ENCODE data around the gene SASH1. TPM values are rescaled to one million over a fixed set of nuclear protein-coding genes. Genes with fewer than 3 reads are reported as not detected.
"Not testable (repeated sequence)": the region's sequence is repeated elsewhere in the genome, so short reads cannot be mapped to it uniquely, and the experiment has no call there.

Gene SASH1
- total RNA-seq, 1 experiment from 2014 or later: 33.2 TPM

GRCh38 chr6:148583631-148584030 lies 241.0 kb downstream of the SASH1 start:
- Histone ChIP-seq H2BK5ac (ENCODE audit: insufficient read length, low read length) (no peak overlapping the region), H3K79me1 (ENCODE audit: insufficient read depth, low read depth, low read length, poor library complexity, severe bottlenecking) (no peaks in the 10 kb centered on the region), H3K4me1 (ENCODE audit: insufficient read depth, low read length) (peaks cover 2% of the 10 kb centered on the region; the same call in 1 of the 2 replicates), H3K9ac (ENCODE audit: extremely low read depth, insufficient read length, low read length) (no peak overlapping the region), H2BK120ac (ENCODE audit: low read depth, low read length, poor library complexity, severe bottlenecking) (no peak overlapping the region), H3K14ac (ENCODE audit: insufficient read depth, low read length) (no peak overlapping the region), H3T11ph (ENCODE audit: low read length) (no peak overlapping the region), H3K23ac (ENCODE audit: insufficient read length, low read depth, low read length) (no peak overlapping the region), H3K56ac (ENCODE audit: insufficient read length, low read depth, low read length) (no peak overlapping the region), H3K4ac (ENCODE audit: low read depth, low read length) (no peak overlapping the region), H3K79me2 (ENCODE audit: insufficient read depth, low read length) (no peaks in the 10 kb centered on the region), H3K4me2 (ENCODE audit: insufficient read depth, insufficient read length, low read length) (no peak overlapping the region), H2BK20ac (ENCODE audit: low read depth, low read length, poor library complexity, severe bottlenecking) (no peak overlapping the region), H3K27ac (ENCODE audit: insufficient read length, low read depth, low read length) (no peak overlapping the region), H2BK15ac (ENCODE audit: low read depth, low read length) (no peak overlapping the region), H3K18ac (ENCODE audit: insufficient read length, low read depth, low read length) (no peak overlapping the region), H2AFZ (ENCODE audit: low read length) (no peak overlapping the region), H4K91ac (ENCODE audit: insufficient read length, low read depth, low read length) (no peak overlapping the region), H3K27me3 (ENCODE audit: insufficient read depth, low read length) (no peaks in the 10 kb centered on the region), H2AK5ac (ENCODE audit: insufficient read length, low read length) (no peak overlapping the region), H3K23me2 (ENCODE audit: insufficient read length, low read depth, low read length, poor library complexity, severe bottlenecking) (no peaks in the 10 kb centered on the region), H4K20me1 (ENCODE audit: control insufficient read depth, insufficient read depth, insufficient read length) (no peaks in the 10 kb centered on the region), H2BK12ac (ENCODE audit: insufficient read length, low read depth, low read length) (no peak overlapping the region), H4K5ac (ENCODE audit: insufficient read length, low read depth, low read length) (no peak overlapping the region), H3K9me3 (ENCODE audit: control insufficient read depth, low read depth, low read length) (no peaks in the 10 kb centered on the region), H4K8ac (replicated peaks; ENCODE audit: insufficient read length, low read depth, low read length) (no peak overlapping the region)
- Mint-ChIP-seq H3K27ac (no peak overlapping the region), H3K9me3 (peaks cover 49 to 61% of the 10 kb centered on the region in 2 experiments), H3K4me3 (no peak overlapping the region), H3K27me3 (ENCODE audit: low read depth) (no peaks in the 10 kb centered on the region; the same call in 1 of the 2 replicates), H3K36me3 (ENCODE audit: insufficient read depth in 1 of 3, low read depth in 3 of 3) (peaks cover 24 to 58% (median 45%) of the 10 kb centered on the region in 3 experiments), H3K4me1 (peaks cover 6 to 9% of the 10 kb centered on the region in 2 experiments; a peak in 2 of 4 replicates)
- no peak for TF ChIP-seq CTCF (conservative IDR thresholded peaks at IDR 0.05)
- WGBS (ENCODE audit: extremely low coverage, insufficient read length, low lambda C conversion rate): no CpG with 5 or more reads among the region's 5 CpGs
- no peak for DNase-seq

GRCh38 chr6:148585641-148586040 lies 243.0 kb downstream of the SASH1 start:
- not testable (repeated sequence) for H3K9ac ChIP-seq (ENCODE audit: extremely low read depth, insufficient read length, low read length); H3T11ph ChIP-seq (ENCODE audit: low read length); H2BK5ac ChIP-seq (ENCODE audit: insufficient read length, low read length); H4K91ac ChIP-seq (ENCODE audit: insufficient read length, low read depth, low read length); H3K56ac ChIP-seq (ENCODE audit: insufficient read length, low read depth, low read length); H3K79me2 ChIP-seq (ENCODE audit: insufficient read depth, low read length); H3K4me2 ChIP-seq (ENCODE audit: insufficient read depth, insufficient read length, low read length); H3K4me1 ChIP-seq (ENCODE audit: insufficient read depth, low read length); H3K27me3 Mint-ChIP-seq (ENCODE audit: low read depth); H3K27me3 ChIP-seq (ENCODE audit: insufficient read depth, low read length); H4K8ac ChIP-seq (replicated peaks; ENCODE audit: insufficient read length, low read depth, low read length); H3K4me1 Mint-ChIP-seq; H4K5ac ChIP-seq (ENCODE audit: insufficient read length, low read depth, low read length); H4K20me1 ChIP-seq (ENCODE audit: control insufficient read depth, insufficient read depth, insufficient read length); H2BK20ac ChIP-seq (ENCODE audit: low read depth, low read length, poor library complexity, severe bottlenecking); H3K4me3 Mint-ChIP-seq; H3K23me2 ChIP-seq (ENCODE audit: insufficient read length, low read depth, low read length, poor library complexity, severe bottlenecking); H3K79me1 ChIP-seq (ENCODE audit: insufficient read depth, low read depth, low read length, poor library complexity, severe bottlenecking); H2BK120ac ChIP-seq (ENCODE audit: low read depth, low read length, poor library complexity, severe bottlenecking); H2AFZ ChIP-seq (ENCODE audit: low read length); H2AK5ac ChIP-seq (ENCODE audit: insufficient read length, low read length); DNase-seq; H2BK12ac ChIP-seq (ENCODE audit: insufficient read length, low read depth, low read length); H3K18ac ChIP-seq (ENCODE audit: insufficient read length, low read depth, low read length); H3K4ac ChIP-seq (ENCODE audit: low read depth, low read length); H3K23ac ChIP-seq (ENCODE audit: insufficient read length, low read depth, low read length); H3K14ac ChIP-seq (ENCODE audit: insufficient read depth, low read length); H3K9me3 ChIP-seq (ENCODE audit: control insufficient read depth, low read depth, low read length); H3K27ac Mint-ChIP-seq; H3K27ac ChIP-seq (ENCODE audit: insufficient read length, low read depth, low read length); H2BK15ac ChIP-seq (ENCODE audit: low read depth, low read length)
- WGBS (ENCODE audit: extremely low coverage, insufficient read length, low lambda C conversion rate): no CpG with 5 or more reads among the region's 1 CpG
- peaks cover 24 to 66% (median 52%) of the 10 kb centered on the region in 3 experiments for H3K36me3 Mint-ChIP-seq (ENCODE audit: insufficient read depth in 1 of 3, low read depth in 3 of 3)
- H3K9me3 Mint-ChIP-seq: peaks cover 55 to 73% of the 10 kb centered on the region in 2 experiments
